SK-N-SH treated with all-trans-retinoic acid at 6 μM for 48 hours (cell line): ENCODE measurements around the gene USP13.

ENCODE experiments used
- ATAC-seq: fragments of 200-7000 bp; cut with Tn5 transposase; 3 replicates; pipeline ENCODE4 v1.9.1; 2020; ENCODE audit warnings: mild to moderate bottlenecking, moderate library complexity
- ARNTL ChIP-seq: fragments of 450-650 bp; formaldehyde crosslinking; IDR thresholded peaks from 2 replicates; pipeline ENCODE4 v1.5.0; 2020; ENCODE audit warnings: low read depth, mild to moderate bottlenecking, moderate library complexity, borderline replicate concordance
- BACH2 ChIP-seq: fragments of 250-450 bp; sonication (Bioruptor Pico); IDR thresholded peaks from 2 replicates; pipeline ENCODE4 v1.9.0; 2021; ENCODE audit warnings: mild to moderate bottlenecking, borderline replicate concordance
- CSDC2 ChIP-seq: fragments of 250-450 bp; sonication (Bioruptor Pico); IDR thresholded peaks from 2 replicates; pipeline ENCODE4 v1.5.0; 2020; ENCODE audit warnings: mild to moderate bottlenecking, moderate library complexity
- CSRNP3 ChIP-seq: fragments of 250-450 bp; sonication (Bioruptor Pico); IDR thresholded peaks from 2 replicates; pipeline ENCODE4 v1.5.1; 2021; ENCODE audit warnings: mild to moderate bottlenecking, moderate library complexity
- GLIS3 ChIP-seq: fragments of 250-450 bp; sonication (Bioruptor Pico); IDR thresholded peaks from 2 replicates; pipeline ENCODE4 v1.5.0; 2020; ENCODE audit warnings: mild to moderate bottlenecking, moderate library complexity
- ISL1 ChIP-seq: fragments of 250-450 bp; sonication (Bioruptor Pico); IDR thresholded peaks from 2 replicates; pipeline ENCODE4 v2.1.2; 2022; ENCODE audit warnings: mild to moderate bottlenecking, moderate library complexity
- OSR1 ChIP-seq: fragments of 250-450 bp; sonication (Bioruptor Pico); IDR thresholded peaks from 2 replicates; pipeline ENCODE4 v1.8.0; 2022; ENCODE audit warnings: moderate library complexity, mild to moderate bottlenecking, inconsistent platforms
- PATZ1 ChIP-seq: fragments of 250-450 bp; sonication (Bioruptor Pico); IDR thresholded peaks from 2 replicates; pipeline ENCODE4 v1.8.0; 2020; ENCODE audit warnings: mild to moderate bottlenecking, moderate library complexity, borderline replicate concordance
- POU6F1 ChIP-seq: fragments of 250-450 bp; sonication (Bioruptor Pico); IDR thresholded peaks from 2 replicates; pipeline ENCODE4 v1.8.0; 2021; ENCODE audit warnings: low read depth, mild to moderate bottlenecking, moderate library complexity, borderline replicate concordance
- PPARA ChIP-seq: fragments of 250-450 bp; sonication (Bioruptor Pico); IDR thresholded peaks from 2 replicates; pipeline ENCODE4 v1.5.0; 2020; ENCODE audit warnings: mild to moderate bottlenecking, borderline replicate concordance
- TCF4 ChIP-seq: fragments of 250-450 bp; sonication (Bioruptor Pico); IDR thresholded peaks from 2 replicates; pipeline ENCODE4 v1.8.0; 2021; ENCODE audit warnings: mild to moderate bottlenecking, moderate library complexity, borderline replicate concordance
- TSHZ2 ChIP-seq: fragments of 250-450 bp; sonication (Bioruptor Pico); IDR thresholded peaks from 2 replicates; pipeline ENCODE4 v1.5.0; 2020; ENCODE audit warnings: mild to moderate bottlenecking, moderate library complexity
- ZC3H10 ChIP-seq: fragments of 250-450 bp; sonication (Bioruptor Pico); IDR thresholded peaks from 2 replicates; pipeline ENCODE4 v1.5.1; 2021; ENCODE audit warnings: mild to moderate bottlenecking, moderate library complexity
- ZFP3 ChIP-seq: fragments of 250-450 bp; sonication (Bioruptor Pico); IDR thresholded peaks from 2 replicates; pipeline ENCODE4 v1.5.0; 2020; ENCODE audit warnings: mild to moderate bottlenecking, moderate library complexity
- ZFP30 ChIP-seq: fragments of 450-650 bp; formaldehyde crosslinking; IDR thresholded peaks from 2 replicates; pipeline ENCODE4 v1.5.0; 2022; ENCODE audit warnings: mild to moderate bottlenecking, moderate library complexity
- ZNF565 ChIP-seq: fragments of 450-650 bp; formaldehyde crosslinking; conservative IDR thresholded peaks from 2 replicates; pipeline ENCODE4 v1.5.0; 2020; ENCODE audit warnings: low read depth, mild to moderate bottlenecking, moderate library complexity
- ZNF70 ChIP-seq: fragments of 450-650 bp; formaldehyde crosslinking; IDR thresholded peaks from 2 replicates; pipeline ENCODE4 v1.5.0; 2020; ENCODE audit warnings: mild to moderate bottlenecking, moderate library complexity
- ZNF8 ChIP-seq: fragments of 450-650 bp; formaldehyde crosslinking; IDR thresholded peaks from 2 replicates; pipeline ENCODE4 v1.5.0; 2020; ENCODE audit warnings: mild to moderate bottlenecking, moderate library complexity

USP13 gene

GRCh38 chr3:179651687-179652446 lies 973 bp upstream of the USP13 start (continued):
- TF ChIP-seq TSHZ2: no peak
- TF ChIP-seq ZC3H10 (CRISPR knock-in tag): no peak
- TF ChIP-seq BACH2 (CRISPR knock-in tag): no peak

GRCh38 chr3:179653096-179653797 lies 407 bp downstream of the USP13 start:
- TF ChIP-seq ZFP3 (CRISPR knock-in tag) (peak; percentile 84; the same call in 1 of the 2 replicates), ISL1 (CRISPR knock-in tag) (no peak)
- ATAC-seq: peak; percentile 83

- no peak for ATAC-seq
- TF ChIP-seq PPARA (CRISPR knock-in tag): no peak
- TF ChIP-seq TSHZ2: no peak
- no peak for TF ChIP-seq ISL1 (CRISPR knock-in tag)
- no peak for TF ChIP-seq PATZ1 (CRISPR knock-in tag)
- TF ChIP-seq CSDC2 (CRISPR knock-in tag): no peak
- TF ChIP-seq CSRNP3 (CRISPR knock-in tag): no peak
- no peak for TF ChIP-seq ZNF565
- TF ChIP-seq ZFP3 (CRISPR knock-in tag): no peak
- TF ChIP-seq ZNF70 (CRISPR knock-in tag): no peak
These were observed 2.4 kb downstream of the USP13 start for GRCh38 chr3:179655236-179655635.

- TF ChIP-seq ZFP3 (CRISPR knock-in tag) (no peak), ZNF8 (CRISPR knock-in tag) (no peak), ARNTL (no peak), GLIS3 (CRISPR knock-in tag) (no peak), PATZ1 (CRISPR knock-in tag) (no peak), ZNF565 (no peak), ZFP30 (CRISPR knock-in tag) (no peak), CSDC2 (CRISPR knock-in tag) (no peak), POU6F1 (no peak), OSR1 (CRISPR knock-in tag) (no peak), TCF4 (no peak), ISL1 (CRISPR knock-in tag) (no peak), ZNF70 (CRISPR knock-in tag) (no peak), ZC3H10 (CRISPR knock-in tag) (no peak)
- ATAC-seq: no peak
These were observed 5.8 kb downstream of the USP13 start for GRCh38 chr3:179658606-179659005.
